SK-N-SH treated with all-trans-retinoic acid at 6 μM for 48 hours (cell line): Measurements from ENCODE around the gene SMC1B.

Experiments used
- ATAC-seq: fragments of 200-7000 bp; cut with Tn5 transposase; 3 replicates; pipeline ENCODE4 v1.9.1; 2020; ENCODE audit warnings: mild to moderate bottlenecking, moderate library complexity
- ARNTL ChIP-seq: fragments of 450-650 bp; formaldehyde crosslinking; IDR thresholded peaks from 2 replicates; pipeline ENCODE4 v1.5.0; 2020; ENCODE audit warnings: low read depth, mild to moderate bottlenecking, moderate library complexity, borderline replicate concordance
- BACH2 ChIP-seq: fragments of 250-450 bp; sonication (Bioruptor Pico); IDR thresholded peaks from 2 replicates; pipeline ENCODE4 v1.9.0; 2021; ENCODE audit warnings: mild to moderate bottlenecking, borderline replicate concordance
- CREB5 ChIP-seq: fragments of 250-450 bp; sonication (Bioruptor Pico); IDR thresholded peaks from 2 replicates; pipeline ENCODE4 v1.5.1; 2020; ENCODE audit warnings: low read depth, mild to moderate bottlenecking, moderate library complexity
- CSDC2 ChIP-seq: fragments of 250-450 bp; sonication (Bioruptor Pico); IDR thresholded peaks from 2 replicates; pipeline ENCODE4 v1.5.0; 2020; ENCODE audit warnings: mild to moderate bottlenecking, moderate library complexity
- ESRRG ChIP-seq: fragments of 250-450 bp; sonication (Bioruptor Pico); IDR thresholded peaks from 2 replicates; pipeline ENCODE4 v1.6.1; 2021; ENCODE audit warnings: mild to moderate bottlenecking
- GLIS3 ChIP-seq: fragments of 250-450 bp; sonication (Bioruptor Pico); IDR thresholded peaks from 2 replicates; pipeline ENCODE4 v1.5.0; 2020; ENCODE audit warnings: mild to moderate bottlenecking, moderate library complexity
- ISL1 ChIP-seq: fragments of 250-450 bp; sonication (Bioruptor Pico); IDR thresholded peaks from 2 replicates; pipeline ENCODE4 v2.1.2; 2022; ENCODE audit warnings: mild to moderate bottlenecking, moderate library complexity
- POU6F1 ChIP-seq: fragments of 250-450 bp; sonication (Bioruptor Pico); IDR thresholded peaks from 2 replicates; pipeline ENCODE4 v1.8.0; 2021; ENCODE audit warnings: low read depth, mild to moderate bottlenecking, moderate library complexity, borderline replicate concordance
- PPARA ChIP-seq: fragments of 250-450 bp; sonication (Bioruptor Pico); IDR thresholded peaks from 2 replicates; pipeline ENCODE4 v1.5.0; 2020; ENCODE audit warnings: mild to moderate bottlenecking, borderline replicate concordance
- RARB ChIP-seq: fragments of 250-450 bp; sonication (Bioruptor Pico); IDR thresholded peaks from 2 replicates; pipeline ENCODE4 v1.8.0; 2021; ENCODE audit warnings: mild to moderate bottlenecking, moderate library complexity
- SNAI2 ChIP-seq: fragments of 250-450 bp; sonication (Bioruptor Pico); IDR thresholded peaks from 2 replicates; pipeline ENCODE4 v1.5.0; 2020; ENCODE audit warnings: mild to moderate bottlenecking, moderate library complexity
- TCF4 ChIP-seq: fragments of 250-450 bp; sonication (Bioruptor Pico); IDR thresholded peaks from 2 replicates; pipeline ENCODE4 v1.8.0; 2021; ENCODE audit warnings: mild to moderate bottlenecking, moderate library complexity, borderline replicate concordance
- TOX ChIP-seq: fragments of 250-450 bp; sonication (Bioruptor Pico); IDR thresholded peaks from 2 replicates; pipeline ENCODE4 v1.8.0; 2021; ENCODE audit warnings: mild to moderate bottlenecking, moderate library complexity, borderline replicate concordance
- TSHZ2 ChIP-seq: fragments of 250-450 bp; sonication (Bioruptor Pico); IDR thresholded peaks from 2 replicates; pipeline ENCODE4 v1.5.0; 2020; ENCODE audit warnings: mild to moderate bottlenecking, moderate library complexity
- ZC3H10 ChIP-seq: fragments of 250-450 bp; sonication (Bioruptor Pico); IDR thresholded peaks from 2 replicates; pipeline ENCODE4 v1.5.1; 2021; ENCODE audit warnings: mild to moderate bottlenecking, moderate library complexity
- ZFP3 ChIP-seq: fragments of 250-450 bp; sonication (Bioruptor Pico); IDR thresholded peaks from 2 replicates; pipeline ENCODE4 v1.5.0; 2020; ENCODE audit warnings: mild to moderate bottlenecking, moderate library complexity
- ZNF565 ChIP-seq: fragments of 450-650 bp; formaldehyde crosslinking; conservative IDR thresholded peaks from 2 replicates; pipeline ENCODE4 v1.5.0; 2020; ENCODE audit warnings: low read depth, mild to moderate bottlenecking, moderate library complexity
- ZNF70 ChIP-seq: fragments of 450-650 bp; formaldehyde crosslinking; IDR thresholded peaks from 2 replicates; pipeline ENCODE4 v1.5.0; 2020; ENCODE audit warnings: mild to moderate bottlenecking, moderate library complexity
- ZNF8 ChIP-seq: fragments of 450-650 bp; formaldehyde crosslinking; IDR thresholded peaks from 2 replicates; pipeline ENCODE4 v1.5.0; 2020; ENCODE audit warnings: mild to moderate bottlenecking, moderate library complexity
- TF ChIP-seq, protein P1 (sequence below): fragments of 250-450 bp; sonication (Bioruptor Pico); IDR thresholded peaks from 2 replicates; pipeline ENCODE4 v1.8.0; 2020; ENCODE audit warnings: mild to moderate bottlenecking, moderate library complexity, borderline replicate concordance
- TF ChIP-seq, protein P2 (sequence below): fragments of 250-450 bp; sonication (Bioruptor Pico); IDR thresholded peaks from 2 replicates; pipeline ENCODE4 v1.5.1; 2021; ENCODE audit warnings: mild to moderate bottlenecking, moderate library complexity

The SMC1B gene

DNA sequence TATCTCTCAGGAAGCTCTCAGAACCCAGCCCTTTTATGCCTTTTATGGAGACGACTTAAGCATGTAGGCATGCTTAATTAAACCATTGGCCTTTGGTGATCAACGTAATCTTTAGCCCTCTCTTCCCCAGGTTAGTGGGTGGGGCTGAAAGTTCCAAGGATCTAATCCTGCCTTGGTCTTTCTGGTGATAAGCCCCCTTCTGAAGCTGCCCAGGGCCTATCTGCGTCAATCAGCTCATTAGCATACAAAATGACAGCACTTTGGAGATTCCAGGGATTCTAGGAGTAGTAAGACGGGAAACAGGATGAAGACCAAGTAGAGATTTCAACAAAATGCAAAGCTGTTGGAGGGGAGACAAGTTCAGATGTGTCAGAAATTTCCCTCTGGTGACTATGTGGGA lies 100.5 kb downstream of the SMC1B start (continued):
- TF ChIP-seq TOX (CRISPR knock-in tag) = no peak

GRCh38 chr22:45312415-45312814 lies 101.0 kb downstream of the SMC1B start:
- no peak for TF ChIP-seq ARNTL (CRISPR knock-in tag)
- TF ChIP-seq, protein P1, sequence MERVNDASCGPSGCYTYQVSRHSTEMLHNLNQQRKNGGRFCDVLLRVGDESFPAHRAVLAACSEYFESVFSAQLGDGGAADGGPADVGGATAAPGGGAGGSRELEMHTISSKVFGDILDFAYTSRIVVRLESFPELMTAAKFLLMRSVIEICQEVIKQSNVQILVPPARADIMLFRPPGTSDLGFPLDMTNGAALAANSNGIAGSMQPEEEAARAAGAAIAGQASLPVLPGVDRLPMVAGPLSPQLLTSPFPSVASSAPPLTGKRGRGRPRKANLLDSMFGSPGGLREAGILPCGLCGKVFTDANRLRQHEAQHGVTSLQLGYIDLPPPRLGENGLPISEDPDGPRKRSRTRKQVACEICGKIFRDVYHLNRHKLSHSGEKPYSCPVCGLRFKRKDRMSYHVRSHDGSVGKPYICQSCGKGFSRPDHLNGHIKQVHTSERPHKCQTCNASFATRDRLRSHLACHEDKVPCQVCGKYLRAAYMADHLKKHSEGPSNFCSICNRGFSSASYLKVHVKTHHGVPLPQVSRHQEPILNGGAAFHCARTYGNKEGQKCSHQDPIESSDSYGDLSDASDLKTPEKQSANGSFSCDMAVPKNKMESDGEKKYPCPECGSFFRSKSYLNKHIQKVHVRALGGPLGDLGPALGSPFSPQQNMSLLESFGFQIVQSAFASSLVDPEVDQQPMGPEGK = no peak
- TF ChIP-seq TOX (CRISPR knock-in tag) = no peak
- TF ChIP-seq ZC3H10 (CRISPR knock-in tag) = no peak
- TF ChIP-seq, all 23 proteins: peak for 0
- ATAC-seq = no peak

- ATAC-seq = no peak
- no peak for TF ChIP-seq POU6F1 (CRISPR knock-in tag)
- TF ChIP-seq PPARA (CRISPR knock-in tag) = no peak
- TF ChIP-seq ZNF70 (CRISPR knock-in tag) = no peak
- no peak for TF ChIP-seq CSDC2 (CRISPR knock-in tag)
- no peak for TF ChIP-seq SNAI2 (CRISPR knock-in tag)
- TF ChIP-seq GLIS3 (CRISPR knock-in tag) = no peak
- TF ChIP-seq ESRRG = no peak
- TF ChIP-seq, all 23 proteins: peak for 0
These were observed 102.3 kb downstream of the SMC1B start for GRCh38 chr22:45310977-45311531.

GRCh38 chr22:45310331-45310976 lies 102.9 kb downstream of the SMC1B start:
- no peak for TF ChIP-seq ARNTL (CRISPR knock-in tag)
- TF ChIP-seq ZNF565 (CRISPR knock-in tag) = no peak
- TF ChIP-seq SNAI2 (CRISPR knock-in tag) = no peak
- no peak for TF ChIP-seq ISL1 (CRISPR knock-in tag)
- no peak for TF ChIP-seq ZNF70 (CRISPR knock-in tag)
- TF ChIP-seq TSHZ2 = no peak
- TF ChIP-seq TCF4 (CRISPR knock-in tag) = no peak
- TF ChIP-seq, protein P2, sequence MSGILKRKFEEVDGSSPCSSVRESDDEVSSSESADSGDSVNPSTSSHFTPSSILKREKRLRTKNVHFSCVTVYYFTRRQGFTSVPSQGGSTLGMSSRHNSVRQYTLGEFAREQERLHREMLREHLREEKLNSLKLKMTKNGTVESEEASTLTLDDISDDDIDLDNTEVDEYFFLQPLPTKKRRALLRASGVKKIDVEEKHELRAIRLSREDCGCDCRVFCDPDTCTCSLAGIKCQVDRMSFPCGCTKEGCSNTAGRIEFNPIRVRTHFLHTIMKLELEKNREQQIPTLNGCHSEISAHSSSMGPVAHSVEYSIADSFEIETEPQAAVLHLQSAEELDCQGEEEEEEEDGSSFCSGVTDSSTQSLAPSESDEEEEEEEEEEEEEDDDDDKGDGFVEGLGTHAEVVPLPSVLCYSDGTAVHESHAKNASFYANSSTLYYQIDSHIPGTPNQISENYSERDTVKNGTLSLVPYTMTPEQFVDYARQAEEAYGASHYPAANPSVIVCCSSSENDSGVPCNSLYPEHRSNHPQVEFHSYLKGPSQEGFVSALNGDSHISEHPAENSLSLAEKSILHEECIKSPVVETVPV = no peak
- no peak for TF ChIP-seq BACH2
- TF ChIP-seq, protein P1 = no peak
- TF ChIP-seq CREB5 (CRISPR knock-in tag) = no peak
- TF ChIP-seq GLIS3 (CRISPR knock-in tag) = no peak
- no peak for TF ChIP-seq RARB (CRISPR knock-in tag)
- no peak for TF ChIP-seq ESRRG
- TF ChIP-seq ZFP3 (CRISPR knock-in tag) = no peak
- TF ChIP-seq ZNF8 (CRISPR knock-in tag) = no peak
- no peak; the same call in 2 of the 3 replicates for ATAC-seq
